Activated CD4-positive, alpha-beta T cell treated with anti-CD3 and anti-CD28 coated beads, Interleukin-2, amount 50 U/mL, for 4 hours (primary cell): ENCODE results near the gene CCDC9B.

Experiments
- DNase-seq, 2 experiments: peaks; one replicate each; pipeline ENCODE4 v3.0.0-alpha.2; 2020

Gene CCDC9B

GRCh38 chr15:40286061-40286532 is 54.6 kb downstream of the CCDC9B start:
- no peak for DNase-seq

GRCh38 chr15:40285554-40286011 is 55.2 kb downstream of the CCDC9B start:
- no peak for DNase-seq

- no peak for DNase-seq
These were observed 55.6 kb downstream of the CCDC9B start for GRCh38 chr15:40285151-40285550.

- no peak for DNase-seq
These were observed 57.0 kb downstream of the CCDC9B start for GRCh38 chr15:40283615-40284300.

GRCh38 chr15:40282869-40283614 is 57.7 kb downstream of the CCDC9B start, which contains the start of gene ANKRD63:
Gene ANKRD63 (minus strand): TSS chr15:40283064. CDS start chr15:40282586, 478 bp downstream.
- DNase-seq = peak; percentile 32 to 35

GRCh38 chr15:40282147-40282868 is 58.4 kb downstream of the CCDC9B start:
- DNase-seq = peak; percentile 18 to 27

GRCh38 chr15:40281801-40282146 is 59.0 kb downstream of the CCDC9B start:
- no peak for DNase-seq
